ENCODE data around the gene SYT8.

Gene SYT8

GRCh38 chr11:1820463-1821325, 14.1 kb upstream of the SYT8 start:
- no peak for DNase-seq

DNA sequence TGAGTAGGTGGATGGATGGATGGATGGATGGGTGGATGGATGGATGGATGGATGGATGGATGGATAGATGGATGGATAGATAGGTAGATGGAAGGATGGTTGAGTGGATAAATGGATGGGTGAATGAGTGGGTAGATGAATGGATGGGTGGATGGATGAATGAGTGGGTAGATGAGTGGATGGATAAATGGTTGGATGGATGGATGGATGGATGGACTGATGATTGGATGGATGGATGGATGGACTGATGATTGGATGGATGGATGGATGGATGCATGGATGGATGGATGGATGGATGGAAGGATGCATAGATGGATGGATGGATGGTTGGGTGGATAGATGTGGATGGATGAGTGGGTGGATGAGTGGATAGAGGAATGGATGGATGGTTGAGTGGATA, 13.2 kb upstream of the SYT8 start:
- DNase-seq: no peak

DNA sequence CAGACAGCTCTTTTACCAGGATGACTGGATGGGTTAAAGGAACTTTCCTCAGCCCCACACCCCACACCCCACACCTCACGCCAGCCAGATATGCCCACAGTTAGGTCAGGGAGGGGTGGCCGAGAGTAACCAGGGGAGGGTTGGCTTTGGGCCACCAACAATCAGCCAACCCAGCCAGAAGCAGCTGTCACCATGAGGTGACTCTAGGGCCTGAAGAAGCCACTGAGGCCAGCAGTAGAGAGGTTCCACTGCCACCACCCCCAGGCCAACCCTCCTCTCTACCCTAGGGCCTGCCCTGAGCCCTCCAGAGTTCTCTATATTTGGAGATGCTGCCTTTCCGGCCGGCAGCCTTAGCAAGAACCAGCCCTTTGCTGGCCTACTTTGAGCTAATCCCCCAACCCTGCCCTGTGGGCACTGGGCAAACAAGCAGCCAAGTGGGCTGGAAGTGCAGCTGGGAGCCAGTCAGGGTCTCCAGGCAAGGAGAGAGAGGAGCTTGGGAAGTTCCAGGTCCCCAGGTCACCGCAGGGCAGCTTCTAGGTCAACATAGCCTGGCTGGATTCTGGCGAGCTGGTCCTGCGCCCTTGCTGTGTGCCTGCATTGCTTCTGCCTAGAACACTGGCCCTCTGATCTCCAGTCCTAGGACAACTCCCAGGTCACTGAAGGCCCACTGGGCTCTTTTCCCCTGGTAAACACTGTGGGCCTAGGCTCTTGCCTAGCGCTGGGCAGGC, 12.0 kb upstream of the SYT8 start:
- no peak for DNase-seq

GRCh38 chr11:1823376-1824220, 11.2 kb upstream of the SYT8 start:
- no peak for DNase-seq

- DNase-seq: no peak
These were observed 10.4 kb upstream of the SYT8 start for GRCh38 chr11:1824221-1825038.

DNA sequence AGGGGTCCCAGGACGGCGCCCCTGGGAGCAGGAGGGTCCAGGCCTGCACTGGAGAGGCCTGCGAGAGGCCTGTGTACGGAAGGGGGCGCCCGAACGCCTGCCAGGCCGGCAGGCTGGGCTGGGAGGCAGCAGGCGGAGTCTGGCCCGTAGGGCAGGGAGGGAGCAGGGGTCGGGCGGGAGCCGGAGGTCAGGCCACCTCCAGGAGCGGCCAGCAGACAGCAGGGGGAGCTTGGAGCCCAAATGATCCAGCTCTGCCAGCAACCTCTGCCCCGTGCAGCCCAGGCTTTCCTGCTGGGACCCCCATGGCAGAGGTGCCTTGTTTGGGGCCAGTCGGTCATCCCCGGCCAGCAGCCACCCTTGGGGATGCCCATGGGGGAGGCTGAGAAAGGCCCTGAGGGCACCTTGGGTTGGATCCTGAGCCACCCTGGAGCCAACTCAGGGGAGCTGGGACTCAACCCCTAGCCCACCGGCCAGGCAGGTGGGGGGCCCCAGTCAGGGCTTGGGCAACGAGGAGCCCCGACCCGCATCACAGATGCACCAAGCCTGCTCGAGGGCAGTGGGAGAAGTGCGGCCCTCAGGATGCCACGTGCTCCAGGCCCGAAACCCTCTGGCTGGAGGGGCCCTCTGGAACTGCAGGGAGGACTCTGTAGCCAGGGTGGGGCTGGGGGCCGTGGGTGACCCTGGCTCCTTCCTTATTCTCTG, 9.6 kb upstream of the SYT8 start:
- DNase-seq: no peak

- no peak for DNase-seq
These were observed 8.9 kb upstream of the SYT8 start for GRCh38 chr11:1825785-1826451.

- DNase-seq: no peak
These were observed 8.2 kb upstream of the SYT8 start for GRCh38 chr11:1826552-1827094.

DNA sequence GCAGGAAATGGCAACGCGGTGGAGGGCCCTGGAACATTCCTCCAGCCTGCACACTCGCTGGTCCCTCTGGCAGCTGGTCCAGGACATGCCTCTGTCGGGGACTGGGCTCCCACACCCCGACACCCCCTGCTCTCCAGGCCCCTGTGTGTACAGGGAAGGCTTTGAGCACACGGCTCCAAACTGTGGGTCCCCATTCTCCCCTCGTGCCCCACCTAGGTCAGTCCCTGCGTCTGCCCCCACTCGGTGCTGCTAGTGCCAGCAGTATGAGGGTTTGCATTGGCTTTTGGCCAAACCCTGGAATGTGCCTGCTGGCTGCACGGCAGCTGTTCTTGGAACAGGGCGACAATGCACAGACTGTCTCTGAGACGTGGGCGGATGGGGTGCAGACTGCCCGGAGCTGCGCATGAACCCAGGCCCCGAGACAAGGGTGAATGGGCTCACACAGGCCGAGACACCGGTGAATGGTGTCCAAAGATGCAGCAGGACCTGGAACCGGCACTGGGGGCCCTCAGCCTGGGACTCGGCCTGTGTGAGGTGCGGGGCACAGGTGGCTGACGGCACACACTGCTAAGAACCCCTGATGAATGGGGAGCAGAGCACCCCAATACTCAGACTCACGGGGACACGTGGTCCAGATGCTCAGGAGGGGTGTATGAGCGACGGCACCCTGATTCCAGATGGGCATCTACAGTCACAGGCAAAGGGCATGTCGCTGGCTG, 7.5 kb upstream of the SYT8 start:
- no peak for DNase-seq

DNA sequence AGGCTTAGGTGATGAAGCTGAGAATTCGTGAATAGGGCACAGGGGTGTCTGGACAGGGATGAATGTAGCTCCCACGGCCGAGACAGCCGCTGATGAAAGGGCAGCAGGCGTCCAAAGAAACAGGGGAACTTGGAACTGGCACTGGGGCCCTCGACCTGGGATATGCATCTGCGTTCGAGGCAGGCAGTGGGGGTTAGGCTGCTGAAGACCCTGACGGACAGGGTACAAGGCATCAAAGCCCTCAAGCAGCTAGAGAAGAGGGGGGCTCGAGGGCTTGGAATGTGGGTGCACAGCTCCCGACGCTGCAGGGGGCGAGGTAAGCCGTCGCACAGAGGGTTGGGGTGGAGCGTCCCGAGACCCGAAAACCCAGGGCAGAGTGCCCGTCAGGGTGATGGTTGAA, 6.9 kb upstream of the SYT8 start:
- DNase-seq: no peak

DNA sequence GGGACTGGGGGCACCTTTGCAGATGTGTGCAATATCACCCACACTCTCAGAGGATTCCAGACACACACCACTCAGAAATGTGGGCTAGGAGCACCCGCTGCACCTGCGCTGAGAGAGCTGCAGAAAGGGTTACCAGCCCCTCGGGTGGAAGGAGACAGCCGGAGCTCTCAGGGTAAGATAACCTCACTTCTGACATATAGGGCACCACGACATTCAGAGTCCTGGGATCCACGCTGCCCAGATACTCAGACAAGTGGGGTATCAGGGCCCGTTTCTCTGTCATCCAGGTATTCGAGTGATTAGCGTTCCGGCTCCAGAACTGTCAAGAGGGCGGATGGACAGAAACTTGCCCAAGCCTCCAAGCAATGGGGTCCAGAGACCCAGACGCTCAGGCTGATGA, 6.2 kb upstream of the SYT8 start:
- no peak for DNase-seq

DNA sequence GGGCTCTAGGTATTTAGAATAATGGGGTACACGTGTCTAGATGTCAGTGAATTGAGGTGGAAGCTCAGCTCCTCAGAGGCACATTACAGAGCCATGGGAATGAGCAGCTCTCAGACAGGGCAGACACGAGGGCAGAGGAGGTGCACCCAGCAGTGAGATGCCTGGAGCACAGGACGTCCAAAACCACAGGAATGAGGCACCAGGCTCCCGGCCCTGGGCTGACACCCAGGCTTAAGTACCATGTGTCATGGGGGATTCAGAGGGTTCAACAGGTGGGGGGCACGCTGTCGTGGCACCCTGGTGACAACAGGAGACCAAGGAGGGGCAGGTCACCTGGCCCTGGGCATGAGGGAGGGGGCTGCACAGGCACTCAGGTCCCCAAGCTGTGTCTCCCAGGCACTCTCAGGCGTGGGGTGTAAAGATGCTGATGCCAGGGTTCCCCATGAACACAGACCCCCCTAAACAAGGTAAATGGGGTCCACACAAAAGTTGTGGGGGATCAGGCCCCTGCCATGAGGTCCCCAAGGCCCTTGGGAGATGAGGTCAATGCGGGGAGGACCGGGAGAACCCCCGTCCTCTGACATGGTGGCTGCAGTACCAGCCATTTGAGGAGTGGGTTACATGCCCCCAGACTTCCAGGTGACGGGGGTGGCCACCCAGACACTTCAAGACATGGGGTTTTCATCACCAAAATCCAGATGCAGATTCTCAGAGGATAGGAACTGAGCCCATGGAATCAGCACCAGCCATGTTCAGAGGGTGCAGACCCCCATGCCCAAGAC, 5.6 kb upstream of the SYT8 start:
- DNase-seq: no peak

GRCh38 chr11:1830004-1830321, 4.8 kb upstream of the SYT8 start:
- DNase-seq: peak; percentile 29

- no peak for DNase-seq
These were observed 4.2 kb upstream of the SYT8 start for GRCh38 chr11:1830322-1831223.

- peak; percentile 27 for DNase-seq
These were observed 3.2 kb upstream of the SYT8 start for GRCh38 chr11:1831338-1832210.

DNA sequence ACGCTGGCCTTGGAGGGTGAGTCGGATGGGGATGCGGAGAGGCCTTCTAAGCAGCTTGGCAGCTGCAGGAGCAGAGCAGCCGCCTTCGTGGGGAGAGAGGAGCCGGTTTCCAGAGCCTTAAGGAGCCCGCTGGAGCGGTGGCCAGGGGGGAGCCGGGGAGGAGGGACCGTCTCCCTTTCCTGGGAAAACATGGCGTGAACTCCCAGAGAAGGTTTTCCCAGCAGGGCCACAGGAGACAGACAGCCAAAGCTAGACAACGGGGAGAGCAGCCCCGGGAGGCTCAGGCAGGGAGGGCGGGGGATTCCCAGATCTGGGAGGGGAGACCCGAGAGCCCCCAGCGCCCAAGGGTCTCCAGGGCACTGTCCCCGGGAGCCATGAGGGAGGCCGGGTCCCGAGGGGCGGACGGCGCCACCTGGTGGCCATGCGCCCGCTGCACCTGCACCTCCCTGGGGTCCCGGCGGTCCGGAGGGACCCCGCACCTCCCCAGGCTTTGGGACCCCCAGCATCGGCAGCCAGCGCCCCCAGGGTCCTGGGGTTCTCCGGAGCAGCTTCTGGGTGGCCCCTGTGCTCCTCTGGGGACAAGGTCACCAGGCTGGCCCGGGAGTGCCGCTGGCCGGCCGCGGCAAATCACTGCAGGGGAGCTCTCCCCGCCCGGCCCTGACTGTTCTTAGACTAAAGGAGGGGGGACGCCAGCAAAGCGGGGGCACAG, 2.4 kb upstream of the SYT8 start:
- DNase-seq: peak; percentile 81

- no peak for DNase-seq
These were observed 1.9 kb upstream of the SYT8 start for GRCh38 chr11:1832920-1833295.
